ENCODE results near the gene CLCNKB.

Gene CLCNKB

DNA sequence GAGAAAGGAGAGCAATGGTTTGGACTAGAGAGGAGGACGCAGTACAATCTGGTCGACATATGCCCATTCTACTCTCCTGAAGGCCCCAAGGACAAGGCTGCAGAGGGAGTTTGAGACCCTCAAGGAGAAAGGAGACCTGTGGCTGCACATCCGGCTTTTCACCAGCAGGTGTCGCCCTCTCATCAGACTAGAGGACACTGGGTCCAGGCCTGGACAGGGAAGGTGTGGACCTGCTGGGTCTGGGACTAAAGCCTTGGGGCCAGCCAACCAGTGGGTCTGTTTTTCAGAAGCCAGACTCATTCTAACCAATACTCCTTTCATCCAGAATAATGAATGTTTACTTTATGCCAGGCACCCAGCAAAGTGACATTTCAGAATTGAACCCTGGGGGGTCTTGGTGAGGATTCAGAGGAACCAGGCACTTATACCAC lies 34.5 kb upstream of the CLCNKB start:
- Histone ChIP-seq H3K36me3 (no peaks in the 10 kb centered on the region), H3K27me3 (peaks cover 18% of the 10 kb centered on the region), H3K4me1 (ENCODE audit: control insufficient read depth in 1 of 2, insufficient read depth in 1 of 2, low read depth in 1 of 2, low read length in 1 of 2) (peaks cover 6 to 11% of the 10 kb centered on the region in 2 experiments), H3K9me3 (no peaks in the 10 kb centered on the region), H3K27ac (no peak overlapping the region), H3K4me3 (ENCODE audit: low read depth in 1 of 2, low read length in 1 of 2) (no peak overlapping the region)
- TF ChIP-seq, protein P1, sequence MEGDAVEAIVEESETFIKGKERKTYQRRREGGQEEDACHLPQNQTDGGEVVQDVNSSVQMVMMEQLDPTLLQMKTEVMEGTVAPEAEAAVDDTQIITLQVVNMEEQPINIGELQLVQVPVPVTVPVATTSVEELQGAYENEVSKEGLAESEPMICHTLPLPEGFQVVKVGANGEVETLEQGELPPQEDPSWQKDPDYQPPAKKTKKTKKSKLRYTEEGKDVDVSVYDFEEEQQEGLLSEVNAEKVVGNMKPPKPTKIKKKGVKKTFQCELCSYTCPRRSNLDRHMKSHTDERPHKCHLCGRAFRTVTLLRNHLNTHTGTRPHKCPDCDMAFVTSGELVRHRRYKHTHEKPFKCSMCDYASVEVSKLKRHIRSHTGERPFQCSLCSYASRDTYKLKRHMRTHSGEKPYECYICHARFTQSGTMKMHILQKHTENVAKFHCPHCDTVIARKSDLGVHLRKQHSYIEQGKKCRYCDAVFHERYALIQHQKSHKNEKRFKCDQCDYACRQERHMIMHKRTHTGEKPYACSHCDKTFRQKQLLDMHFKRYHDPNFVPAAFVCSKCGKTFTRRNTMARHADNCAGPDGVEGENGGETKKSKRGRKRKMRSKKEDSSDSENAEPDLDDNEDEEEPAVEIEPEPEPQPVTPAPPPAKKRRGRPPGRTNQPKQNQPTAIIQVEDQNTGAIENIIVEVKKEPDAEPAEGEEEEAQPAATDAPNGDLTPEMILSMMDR (IDR thresholded peaks at IDR 0.05), result peak; percentile 94

DNA sequence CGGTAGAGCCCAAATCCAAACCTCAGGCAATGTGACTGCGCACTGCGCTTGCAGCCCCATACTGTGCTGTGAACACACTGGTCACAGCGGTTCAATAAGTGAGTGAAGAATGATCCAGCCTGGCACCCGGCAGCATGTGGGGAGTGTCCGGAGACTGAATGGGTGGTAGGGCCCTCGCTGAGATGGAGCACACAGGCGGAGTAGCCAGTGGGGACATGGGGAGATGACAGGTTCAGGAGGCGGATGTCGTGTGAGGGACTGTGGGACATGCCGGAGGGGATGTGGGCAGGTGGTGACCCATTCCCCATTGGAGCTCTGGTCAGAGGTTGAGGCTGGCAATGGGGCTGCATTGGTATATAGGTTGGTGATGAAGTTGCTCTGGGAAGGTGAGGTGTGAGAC lies 33.9 kb upstream of the CLCNKB start:
- Histone ChIP-seq H3K4me1 (ENCODE audit: control insufficient read depth in 1 of 2, insufficient read depth in 1 of 2, low read depth in 1 of 2, low read length in 1 of 2) (peaks cover 6 to 11% of the 10 kb centered on the region in 2 experiments), H3K9me3 (no peaks in the 10 kb centered on the region), H3K27me3 (peaks cover 25% of the 10 kb centered on the region), H3K4me3 (ENCODE audit: low read depth in 1 of 2, low read length in 1 of 2) (no peak overlapping the region), H3K36me3 (no peaks in the 10 kb centered on the region), H3K27ac (no peak overlapping the region)
- TF ChIP-seq, protein P1 (IDR thresholded peaks at IDR 0.05), result no peak

DNA sequence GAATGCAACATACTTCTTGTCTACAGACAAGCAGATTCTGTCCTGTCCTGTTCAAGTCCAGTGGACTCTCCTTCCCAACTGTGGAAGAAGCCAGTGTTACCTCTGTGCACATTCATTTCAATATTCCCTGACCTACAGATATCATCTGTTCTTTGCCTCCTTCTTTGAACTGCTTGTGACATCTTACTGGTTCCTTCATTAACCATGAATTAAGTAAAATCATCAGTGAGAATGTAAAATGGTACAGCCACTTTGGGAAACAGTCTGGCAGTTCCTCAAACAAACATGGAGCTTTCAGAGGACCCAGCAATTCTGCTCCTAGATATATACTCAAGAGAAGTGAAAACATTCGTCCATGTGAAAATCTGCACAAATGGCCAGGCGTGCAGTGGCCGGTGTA lies 32.7 kb upstream of the CLCNKB start:
- H3K27me3 ChIP-seq, result peaks cover 28% of the 10 kb centered on the region
- H3K27ac ChIP-seq, result no peak overlapping the region
- peaks cover 6 to 11% of the 10 kb centered on the region in 2 experiments for H3K4me1 ChIP-seq (ENCODE audit: control insufficient read depth in 1 of 2, insufficient read depth in 1 of 2, low read depth in 1 of 2, low read length in 1 of 2)
- H3K4me3 ChIP-seq (ENCODE audit: low read depth in 1 of 2, low read length in 1 of 2), result no peak overlapping the region
- H3K9me3 ChIP-seq, result no peaks in the 10 kb centered on the region
- TF ChIP-seq, protein P1 (IDR thresholded peaks at IDR 0.05), result no peak
- no peaks in the 10 kb centered on the region for H3K36me3 ChIP-seq

DNA sequence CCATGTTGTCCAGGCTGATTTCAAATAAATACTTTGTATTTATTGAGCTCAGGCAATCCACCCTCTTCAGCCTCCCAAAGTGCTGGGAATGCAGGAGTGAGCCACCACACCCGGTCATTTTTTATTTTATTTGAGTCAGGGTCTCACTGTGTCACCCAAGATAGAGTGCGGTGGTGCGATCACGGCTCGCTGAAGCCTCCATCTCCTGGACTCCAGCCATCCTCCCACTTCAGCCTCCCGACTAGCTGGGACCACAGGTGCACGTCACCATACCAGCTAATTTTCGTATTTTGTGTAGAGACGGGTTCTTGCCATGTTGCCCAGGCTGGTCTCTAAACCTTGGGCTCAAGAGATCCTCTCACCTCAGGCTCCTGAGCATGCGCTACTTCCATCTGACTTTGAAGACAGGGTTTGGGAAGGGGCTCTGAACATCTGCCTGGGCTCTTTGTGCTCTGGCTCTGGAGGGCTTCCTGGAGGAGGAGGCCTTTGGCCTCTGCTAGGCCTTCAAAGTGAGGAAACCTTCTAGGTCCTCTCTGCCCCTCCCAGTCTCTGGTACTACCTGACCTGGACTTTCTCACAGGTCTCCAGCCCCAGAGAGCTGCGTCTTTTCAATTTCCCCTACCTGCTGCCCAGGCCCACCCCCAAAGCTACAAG lies 31.5 kb upstream of the CLCNKB start:
- Histone ChIP-seq H3K36me3 (no peaks in the 10 kb centered on the region), H3K4me1 (ENCODE audit: control insufficient read depth in 1 of 2, insufficient read depth in 1 of 2, low read depth in 1 of 2, low read length in 1 of 2) (peaks cover 6 to 11% of the 10 kb centered on the region in 2 experiments), H3K27ac (no peak overlapping the region), H3K4me3 (ENCODE audit: low read depth in 1 of 2, low read length in 1 of 2) (peak overlapping the region; percentile 56 to 61), H3K9me3 (no peaks in the 10 kb centered on the region), H3K27me3 (peaks cover 28% of the 10 kb centered on the region)
- TF ChIP-seq, protein P1 (IDR thresholded peaks at IDR 0.05), result no peak

DNA sequence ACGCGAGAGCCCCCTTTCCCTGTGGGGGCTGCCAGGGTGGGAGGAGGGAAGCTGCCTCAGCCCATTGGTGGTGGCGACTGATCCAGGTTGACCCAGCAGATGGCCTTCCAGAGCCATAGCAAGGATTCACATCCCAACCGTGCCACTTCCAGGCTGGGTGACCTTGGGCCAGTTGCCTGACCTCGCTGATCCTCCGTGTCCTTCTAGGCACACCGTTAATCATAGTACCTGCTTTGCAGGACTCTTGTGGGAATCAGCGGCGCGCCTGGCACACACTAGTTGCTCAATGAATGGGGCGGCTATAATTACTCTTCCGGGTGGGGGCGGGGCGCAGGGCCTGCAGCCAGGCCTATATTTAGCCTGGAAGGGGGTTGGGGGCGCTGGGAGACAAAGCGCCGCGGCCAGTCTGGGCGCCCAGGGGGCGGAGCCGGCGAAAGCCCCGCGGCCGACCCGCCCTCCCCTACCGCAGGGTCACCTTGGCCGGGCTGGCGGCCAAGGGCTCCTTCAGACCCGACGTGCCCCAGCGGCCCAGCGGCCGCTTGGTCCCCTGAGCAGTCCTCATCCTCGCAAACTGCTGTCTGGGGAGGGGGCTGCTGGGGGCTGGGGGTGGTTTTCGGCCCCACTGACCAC lies 30.9 kb upstream of the CLCNKB start:
- Histone ChIP-seq H3K4me3 (ENCODE audit: low read depth in 1 of 2, low read length in 1 of 2) (peak overlapping the region; percentile 56 to 61), H3K4me1 (ENCODE audit: control insufficient read depth in 1 of 2, insufficient read depth in 1 of 2, low read depth in 1 of 2, low read length in 1 of 2) (peaks cover 6 to 11% of the 10 kb centered on the region in 2 experiments), H3K27ac (no peak overlapping the region), H3K9me3 (no peaks in the 10 kb centered on the region), H3K27me3 (peaks cover 28% of the 10 kb centered on the region), H3K36me3 (no peaks in the 10 kb centered on the region)
- TF ChIP-seq, protein P1 (IDR thresholded peaks at IDR 0.05), result no peak
